ENCODE data around the gene APLN.

APLN gene

DNA sequence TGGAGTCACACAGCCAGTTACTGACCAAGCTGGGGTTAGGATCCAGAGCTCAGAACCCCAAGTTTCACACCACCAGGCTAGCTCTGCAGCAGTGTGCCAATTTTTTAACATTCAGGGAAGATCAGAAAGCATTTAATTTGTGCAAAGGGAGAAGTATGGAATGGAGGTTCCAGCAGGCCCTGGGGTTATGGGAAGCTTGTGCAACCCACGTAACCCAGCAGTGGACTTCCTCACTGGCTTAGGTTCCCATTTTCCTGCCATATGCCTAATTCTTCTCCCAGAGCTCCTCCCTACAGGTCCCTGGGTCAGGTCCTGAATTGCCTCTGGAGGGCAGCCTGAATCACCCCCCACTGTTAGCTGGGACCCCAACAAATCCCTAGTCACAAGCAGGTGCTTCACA, 14.0 kb downstream of the APLN start:
- no peak for DNase-seq (ENCODE audit: low spot score)

DNA sequence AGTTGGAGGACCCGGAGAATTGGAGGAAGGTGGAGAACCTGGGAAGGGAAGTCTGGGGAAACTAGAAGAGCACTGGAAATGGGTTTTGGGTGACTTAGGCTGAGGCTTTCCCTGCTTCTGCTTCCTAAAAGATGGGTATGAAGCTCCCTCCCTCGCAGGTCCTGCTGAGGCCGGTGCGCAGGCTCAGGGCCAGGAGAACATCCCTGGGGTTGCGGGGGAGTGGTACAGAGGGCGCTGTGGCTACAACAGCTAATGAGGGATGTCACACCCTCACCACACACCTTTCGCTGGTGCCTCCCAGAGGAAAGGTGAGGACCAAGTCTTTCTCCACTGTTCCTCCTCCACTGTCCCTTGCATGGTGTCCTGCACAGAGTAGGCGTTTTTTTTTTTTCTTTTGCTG, 15.8 kb downstream of the APLN start:
- no peak for DNase-seq (ENCODE audit: low spot score)

DNA sequence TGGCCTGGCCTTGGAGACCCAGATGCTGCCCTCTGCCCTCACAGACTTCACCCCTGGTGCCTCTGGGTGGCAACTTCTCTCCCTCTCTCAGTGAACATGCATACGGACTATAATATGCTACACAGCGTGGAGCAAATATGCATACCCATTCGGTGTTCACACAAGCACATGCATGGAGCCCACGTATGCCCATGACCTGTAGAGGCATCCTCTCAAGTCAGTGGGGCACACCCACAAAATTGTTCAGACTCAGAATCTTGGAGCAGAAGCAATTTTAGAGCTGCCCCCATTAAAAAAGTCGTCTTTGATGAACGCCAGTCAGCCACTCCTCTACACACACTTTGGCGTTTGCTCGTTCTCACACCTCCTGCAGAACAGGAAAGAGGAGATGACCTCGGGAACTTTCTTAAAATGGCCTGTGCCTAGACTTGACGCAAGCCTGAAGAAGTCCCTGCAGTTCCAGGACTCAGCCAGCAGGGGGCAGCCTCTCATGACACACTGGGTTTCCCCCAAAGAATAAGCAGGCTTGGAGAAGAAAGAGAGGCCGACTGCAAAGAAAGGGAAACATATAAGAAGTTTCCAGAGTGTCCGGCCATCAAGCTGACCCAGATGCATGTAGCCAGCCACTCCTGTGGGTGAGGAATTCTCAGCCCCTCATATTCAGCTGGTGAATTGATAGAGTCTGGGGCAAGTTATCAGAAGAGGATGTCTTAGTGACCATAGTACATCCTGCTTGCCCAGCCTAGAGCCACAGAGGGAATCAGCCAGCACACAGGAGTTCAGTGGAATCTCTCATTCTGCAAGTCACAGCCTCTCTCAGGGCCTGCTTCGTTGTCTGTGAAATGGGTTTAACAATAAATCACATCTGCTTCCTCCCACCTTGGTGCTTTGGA, 17.3 kb downstream of the APLN start:
- peak; percentile 45 for DNase-seq (ENCODE audit: low spot score)

DNA sequence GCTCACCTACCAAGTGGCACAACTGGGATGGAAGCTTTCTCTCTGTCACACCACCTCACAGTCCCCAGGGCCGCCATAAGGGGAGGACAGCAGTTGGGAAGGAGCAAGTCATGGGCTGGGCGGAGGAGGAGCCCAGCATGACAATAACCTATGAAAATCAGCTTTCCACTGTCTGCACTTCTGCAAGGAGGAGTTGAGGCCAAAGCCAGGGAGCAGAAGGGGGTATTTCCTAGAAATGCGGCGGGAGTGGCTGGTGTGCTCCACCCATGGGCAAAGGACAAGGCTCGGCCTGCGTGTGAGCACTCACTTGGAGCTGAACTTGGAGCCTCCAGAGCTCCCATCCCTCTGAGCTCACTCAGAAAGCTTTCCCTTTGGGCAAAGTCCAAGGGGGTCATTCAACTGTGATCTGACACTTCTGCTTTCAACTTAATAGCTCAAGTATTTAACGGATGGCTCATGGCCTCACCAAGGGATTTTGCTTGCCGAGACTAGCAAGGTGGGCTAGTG, 18.5 kb downstream of the APLN start:
- DNase-seq (ENCODE audit: low spot score): no peak

DNA sequence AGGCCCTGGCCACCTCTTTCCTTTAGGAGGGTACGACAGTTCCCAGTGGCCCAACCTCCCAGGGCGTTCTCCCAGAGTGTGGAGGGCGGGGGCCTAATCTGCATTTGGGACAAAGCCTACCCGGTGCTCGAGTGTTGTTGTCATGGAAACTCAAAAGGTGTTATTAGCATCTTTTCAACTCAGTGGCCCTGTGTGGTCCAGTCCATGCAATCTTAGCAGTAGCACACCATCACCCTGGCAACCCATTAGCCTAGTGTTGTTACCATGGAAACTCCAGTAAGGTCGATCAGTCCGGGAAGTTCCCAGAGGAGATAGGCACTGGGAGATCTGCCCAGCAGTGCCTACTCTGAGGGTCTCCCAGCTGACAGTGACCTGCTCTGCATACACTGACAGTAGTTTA, 20.2 kb downstream of the APLN start:
- no peak for DNase-seq (ENCODE audit: low spot score)

DNA sequence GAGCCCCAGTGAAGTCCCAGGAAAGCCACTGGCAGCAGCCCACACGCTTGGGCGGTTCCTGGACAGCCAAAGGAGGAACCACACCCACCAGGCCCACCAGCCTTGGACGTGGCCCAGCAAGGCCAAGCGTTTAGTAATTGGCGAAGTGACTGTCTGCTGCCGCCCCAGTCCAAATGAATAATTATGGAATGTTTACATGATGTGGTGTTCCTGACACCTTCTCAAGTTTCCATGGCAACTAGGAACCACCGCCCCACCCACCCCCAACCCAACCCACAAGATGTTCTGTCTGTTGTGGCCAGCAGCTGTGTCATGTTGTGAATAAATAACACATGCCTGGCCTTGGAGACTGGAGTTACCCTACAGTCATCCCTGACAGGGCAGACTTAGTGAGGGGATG, 22.3 kb downstream of the APLN start:
- no peak for DNase-seq (ENCODE audit: low spot score)

DNA sequence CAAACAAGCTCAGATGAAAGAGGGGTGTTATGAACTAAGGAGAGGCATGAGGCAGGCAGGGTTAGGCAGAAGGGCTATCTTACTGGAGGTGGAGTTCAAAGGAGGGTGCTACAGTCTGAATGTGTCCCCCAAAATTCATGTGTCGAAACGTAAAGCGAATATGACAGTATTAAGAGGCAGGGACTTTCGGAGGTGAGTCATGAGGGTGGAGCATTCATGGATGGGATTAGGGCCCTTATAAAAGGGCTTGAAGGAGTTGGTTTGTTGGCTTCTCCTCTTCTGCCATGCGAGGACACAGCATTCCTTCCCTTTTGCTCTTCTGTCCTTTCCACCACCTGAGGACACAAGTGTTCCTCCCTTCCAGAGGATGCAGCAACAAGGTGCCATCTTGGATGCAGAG, 22.9 kb downstream of the APLN start:
- no peak for DNase-seq (ENCODE audit: low spot score)

DNA sequence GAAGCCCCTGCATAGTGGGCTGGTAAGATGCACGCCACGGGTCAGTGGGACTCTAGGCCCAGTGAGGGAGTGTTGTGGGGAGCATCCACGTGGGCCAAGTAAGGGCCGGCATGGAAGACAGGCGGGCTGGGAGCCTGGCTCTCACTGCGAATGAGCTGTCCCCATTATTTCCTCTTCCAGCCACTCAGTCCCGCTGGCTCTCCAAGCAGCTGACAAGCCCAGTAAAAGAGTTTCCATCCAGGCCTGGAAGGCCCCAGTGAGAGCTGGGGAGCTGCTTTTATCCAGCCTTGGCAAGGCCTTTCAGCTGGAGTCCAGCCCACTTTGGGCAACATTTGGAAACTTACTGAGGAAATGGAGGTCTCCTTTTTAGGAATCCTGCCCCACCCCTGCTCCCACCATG, 24.9 kb downstream of the APLN start:
- DNase-seq (ENCODE audit: low spot score): no peak

DNA sequence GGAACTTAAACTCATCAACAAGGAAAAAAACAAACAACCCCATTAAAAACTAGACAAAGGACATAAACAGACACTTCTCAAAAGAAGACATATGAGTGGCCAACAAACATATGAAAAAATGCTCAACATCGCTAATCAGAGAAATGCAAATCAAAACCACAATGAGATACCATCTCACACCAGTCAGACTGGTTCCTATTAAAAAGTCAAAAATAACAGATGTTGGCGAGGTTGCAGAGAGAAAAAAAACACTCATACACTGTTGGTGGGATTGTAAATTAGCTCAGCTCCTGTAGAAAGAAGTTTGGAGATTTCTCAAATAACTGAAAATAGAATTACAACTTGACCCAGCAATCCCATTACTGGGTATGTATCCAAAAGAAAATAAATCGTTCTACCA, 28.7 kb downstream of the APLN start:
- no peak for DNase-seq (ENCODE audit: low spot score)

DNA sequence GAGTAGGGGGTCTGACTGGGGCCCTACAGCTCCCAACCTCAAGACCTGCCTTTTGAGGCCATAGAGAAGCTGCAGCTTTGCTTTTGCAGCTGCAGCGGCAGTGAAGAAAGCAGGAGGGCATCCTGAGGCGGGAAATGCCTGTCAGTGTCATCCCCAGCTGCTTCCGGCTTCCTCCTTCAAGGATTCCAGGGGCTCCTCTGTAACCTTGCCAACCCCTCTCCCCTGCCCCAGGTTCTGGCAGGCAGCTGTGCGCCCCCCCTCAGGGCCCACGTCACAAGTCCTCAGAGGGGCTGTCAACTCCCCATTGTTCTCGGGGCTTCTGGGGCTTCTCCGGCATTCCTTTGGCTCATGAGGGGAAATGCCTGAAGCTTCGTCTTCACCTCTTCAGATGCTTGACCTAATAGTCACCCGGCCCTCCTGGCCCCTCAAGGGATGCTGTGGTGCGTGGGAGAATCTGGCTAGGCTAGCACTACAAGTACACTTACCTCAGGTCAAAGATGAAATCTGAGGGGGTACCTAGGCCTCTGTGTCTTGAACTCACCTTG, 31.9 kb downstream of the APLN start:
- DNase-seq (ENCODE audit: low spot score): no peak

DNA sequence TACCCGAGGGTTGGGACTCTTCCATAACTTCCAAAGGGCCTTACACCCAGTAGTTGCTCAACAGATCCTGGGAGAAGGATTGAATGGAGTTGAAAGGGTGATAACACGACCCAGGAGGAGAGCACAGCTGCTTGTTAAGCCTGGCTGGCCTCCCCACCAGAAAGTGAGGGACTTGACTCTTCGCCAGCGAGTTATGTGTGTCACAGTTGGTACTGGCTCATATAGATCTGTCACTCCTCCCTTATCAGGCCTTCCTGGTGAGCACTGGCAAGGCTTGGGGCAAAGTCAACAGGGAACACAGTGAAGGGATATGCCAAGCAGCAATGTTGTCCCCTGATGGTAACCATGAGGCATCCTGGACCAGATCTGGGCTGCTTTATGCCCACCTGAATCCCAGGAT, 35.8 kb downstream of the APLN start:
- no peak for DNase-seq (ENCODE audit: low spot score)

DNA sequence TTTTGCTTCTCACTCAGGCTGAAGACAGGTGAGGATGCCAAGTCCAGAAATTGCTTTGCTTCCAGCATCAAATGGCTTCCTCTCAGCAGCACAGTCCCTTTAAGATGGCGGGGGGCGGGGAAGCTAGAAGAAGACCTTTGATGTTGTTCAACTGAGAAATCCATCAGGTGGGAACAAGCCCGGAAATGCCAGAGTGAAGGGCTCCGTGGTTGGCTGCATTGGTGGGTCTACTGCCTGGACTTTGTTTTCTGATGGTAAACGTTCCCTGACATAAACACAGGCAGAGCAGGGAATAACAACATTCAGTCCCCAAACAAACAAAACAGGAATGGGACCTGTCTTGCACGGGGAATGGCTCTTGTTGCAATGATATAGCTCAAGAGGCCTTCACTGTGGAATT, 37.3 kb downstream of the APLN start:
- DNase-seq (ENCODE audit: low spot score): no peak

DNA sequence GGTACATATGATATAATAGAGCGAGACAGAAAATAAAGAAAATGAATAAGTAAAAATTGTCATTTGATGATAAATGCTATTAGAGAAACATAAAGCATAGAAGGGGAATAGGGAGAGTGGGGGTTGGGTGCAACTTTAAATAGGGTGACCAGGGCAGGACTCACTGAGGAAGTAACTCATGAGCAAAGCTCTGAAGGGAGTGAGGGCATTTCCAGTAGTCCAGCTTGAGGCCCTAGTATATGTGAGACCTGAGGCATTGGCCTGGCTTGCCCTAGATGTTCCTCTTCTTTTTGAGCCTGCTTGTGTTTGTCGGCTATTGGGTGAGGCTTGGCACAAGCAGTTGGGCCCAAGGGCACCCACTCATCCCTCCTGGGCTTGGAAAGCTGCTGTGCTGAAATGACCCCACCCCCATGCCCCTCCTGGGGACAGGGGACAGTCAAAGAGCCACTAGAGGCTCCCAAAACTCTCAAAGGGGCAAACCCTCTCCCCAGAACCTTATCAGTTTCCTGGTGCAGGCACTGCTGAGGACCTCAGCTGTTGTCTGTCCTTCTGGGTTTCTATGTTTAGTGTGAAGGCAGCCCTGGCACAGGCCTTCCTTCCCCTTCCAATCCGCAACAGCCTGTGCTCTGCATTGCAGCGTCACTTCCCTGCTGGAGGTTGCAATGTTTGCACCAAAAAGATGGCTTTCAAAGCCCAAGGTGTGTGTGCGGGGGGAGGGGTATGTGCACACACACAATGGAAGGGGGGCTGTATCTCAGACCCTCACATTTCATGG, 40.1 kb downstream of the APLN start:
- no peak for DNase-seq (ENCODE audit: low spot score)

DNA sequence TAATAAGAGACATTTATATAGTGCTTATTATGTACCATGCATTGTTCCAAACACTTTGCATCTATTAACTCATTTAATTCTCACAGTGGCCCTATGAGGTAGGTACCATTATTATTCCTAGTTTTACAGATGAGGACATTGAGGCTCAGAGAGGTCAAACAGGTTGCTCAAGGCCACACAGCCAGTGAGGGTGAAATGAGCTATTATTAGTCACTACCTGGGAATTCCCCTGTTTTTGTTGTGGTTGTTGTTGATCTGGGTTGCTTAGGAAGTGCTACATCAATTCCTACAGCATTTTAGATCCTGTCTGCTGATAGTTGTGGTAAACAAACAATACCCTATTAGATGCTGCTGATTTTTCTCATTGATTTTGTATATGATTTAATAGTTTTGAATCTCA, 41.2 kb downstream of the APLN start:
- DNase-seq (ENCODE audit: low spot score): no peak

DNA sequence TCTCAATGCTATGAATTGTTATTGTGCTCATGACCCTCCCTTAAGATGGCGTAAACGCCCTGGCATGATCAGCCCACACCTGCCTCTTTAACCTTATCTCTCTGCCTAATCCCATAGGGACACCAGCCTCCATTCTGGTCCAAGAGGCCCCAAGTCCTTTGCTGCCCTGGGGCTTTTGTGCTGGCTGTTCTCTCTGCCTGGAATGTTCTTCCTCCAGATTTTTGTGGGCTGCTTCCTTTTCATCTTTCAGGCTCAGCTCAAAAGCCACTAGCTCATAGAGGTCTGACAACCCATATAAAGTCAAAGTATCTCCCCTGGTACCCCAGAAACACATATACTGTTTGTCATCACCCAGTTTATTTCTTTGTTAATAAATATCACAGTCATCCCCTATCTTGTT, 42.4 kb downstream of the APLN start:
- DNase-seq (ENCODE audit: low spot score): no peak

DNA sequence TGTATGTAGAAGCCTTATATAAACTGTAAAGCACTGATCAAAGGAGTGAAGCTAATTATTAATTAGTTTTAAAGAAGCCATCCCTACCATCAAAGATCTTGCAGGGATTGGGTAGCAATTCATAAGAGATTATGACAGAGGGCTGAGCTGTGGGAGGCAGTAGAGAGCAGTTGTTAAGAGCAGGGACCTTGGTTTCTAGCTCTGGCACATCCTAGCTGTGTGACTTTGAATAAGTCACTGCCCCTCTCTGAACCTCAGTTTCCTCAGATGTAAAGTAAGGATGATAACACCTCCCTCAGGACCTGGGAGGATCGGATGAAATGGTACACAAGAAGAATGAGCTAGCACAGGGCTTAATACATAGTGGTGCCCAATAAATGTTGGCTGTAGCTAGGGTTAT, 45.4 kb downstream of the APLN start:
- no peak for DNase-seq (ENCODE audit: low spot score)

DNA sequence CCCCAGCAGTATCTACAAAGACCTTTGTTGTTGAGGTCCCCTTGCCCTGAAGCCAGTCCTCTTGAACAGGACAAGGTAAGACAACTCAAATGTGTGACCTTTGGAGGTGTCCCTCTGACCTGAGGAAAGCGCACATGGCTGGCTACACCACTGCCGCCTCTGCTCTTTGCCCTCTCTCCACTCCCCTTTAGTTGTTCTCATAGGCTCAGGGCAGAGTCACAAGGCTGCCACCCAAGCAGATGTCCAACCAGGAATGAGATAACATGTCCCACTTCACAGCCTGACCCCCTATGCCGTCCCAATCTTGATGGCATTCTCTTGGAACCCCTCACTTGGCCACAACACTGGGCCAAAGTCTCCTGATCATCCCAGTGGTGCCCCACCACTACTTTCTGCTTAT, 46.3 kb downstream of the APLN start:
- DNase-seq (ENCODE audit: low spot score): no peak

DNA sequence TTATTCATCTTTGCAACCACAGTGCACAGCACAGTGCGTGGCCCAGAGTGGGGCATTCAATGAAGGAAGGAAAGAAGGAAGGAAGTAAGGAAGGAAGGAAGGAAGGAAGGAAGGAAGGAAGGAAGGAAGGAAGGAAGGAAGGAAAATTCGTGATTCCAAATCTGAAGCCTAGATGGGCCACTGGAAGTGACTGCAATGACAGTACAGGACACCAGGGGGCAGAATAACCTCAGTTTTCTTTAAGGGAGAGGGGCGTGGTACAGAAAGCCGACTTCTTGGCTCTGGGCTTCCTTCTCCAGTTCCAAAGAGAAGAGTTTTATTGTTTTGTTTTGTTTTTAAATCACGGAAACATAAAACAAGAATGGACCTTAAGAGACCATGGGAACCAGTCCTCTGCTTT, 47.8 kb downstream of the APLN start:
- peak; percentile 34 for DNase-seq (ENCODE audit: low spot score)

DNA sequence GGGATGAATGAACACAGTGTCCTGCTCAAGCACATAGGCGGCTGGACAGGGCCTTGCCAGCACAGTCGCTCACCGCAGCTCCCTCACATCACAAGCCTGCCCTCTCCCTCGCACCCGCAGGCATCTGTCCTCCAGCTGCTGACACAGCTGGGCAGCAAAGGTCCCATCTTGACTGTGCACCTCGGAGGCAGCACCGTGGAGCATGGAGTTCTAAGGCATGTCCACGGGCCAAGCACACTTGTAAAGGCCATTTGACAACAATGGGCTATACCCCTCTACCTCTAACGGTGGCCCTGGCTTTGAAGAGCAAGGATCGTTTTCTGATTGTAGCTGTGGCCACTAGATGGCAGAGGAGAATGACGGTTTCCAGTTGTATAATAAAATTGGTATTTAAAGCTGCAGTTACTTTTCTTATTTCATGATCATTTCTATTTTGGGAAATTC, 53.8 kb downstream of the APLN start:
- DNase-seq (ENCODE audit: low spot score): no peak

DNA sequence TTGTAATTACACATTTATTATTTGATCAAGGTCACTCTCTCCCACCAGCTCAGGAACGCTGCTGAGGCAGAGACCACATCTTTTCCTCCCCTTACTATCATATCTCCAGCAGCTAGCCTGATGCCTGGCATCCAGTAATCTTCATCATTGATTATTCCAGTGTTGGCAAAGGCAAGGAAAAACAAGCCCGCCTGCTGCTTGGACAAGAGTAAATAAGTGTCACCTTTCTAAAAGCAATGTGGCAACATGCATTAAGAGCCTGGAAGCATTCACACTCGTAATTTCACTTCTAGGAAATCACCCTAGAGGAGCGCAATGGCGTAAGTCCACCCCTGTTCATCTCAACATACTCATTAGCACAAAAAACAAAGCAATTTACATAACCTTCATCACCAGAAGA, 54.8 kb downstream of the APLN start:
- no peak for DNase-seq (ENCODE audit: low spot score)

DNA sequence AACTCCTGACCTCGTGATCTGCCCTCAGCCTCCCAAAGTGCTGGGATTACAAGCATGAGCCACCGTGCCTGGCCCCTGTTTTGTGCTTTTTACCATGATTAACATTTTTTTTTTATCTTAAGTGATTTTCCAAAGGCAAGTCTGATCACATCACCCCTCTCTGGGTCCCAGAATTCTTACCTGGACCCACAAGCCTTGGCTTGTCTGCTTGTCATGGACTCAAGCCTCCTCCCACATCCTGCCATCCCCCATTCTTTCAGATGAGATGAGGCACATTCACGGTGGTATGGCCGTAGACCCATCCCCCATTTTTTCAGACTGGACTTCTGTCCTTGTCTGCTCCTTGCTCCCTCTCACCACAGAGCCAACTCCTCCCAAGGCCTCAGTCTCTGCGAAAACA, 55.3 kb downstream of the APLN start:
- no peak for DNase-seq (ENCODE audit: low spot score)

DNA sequence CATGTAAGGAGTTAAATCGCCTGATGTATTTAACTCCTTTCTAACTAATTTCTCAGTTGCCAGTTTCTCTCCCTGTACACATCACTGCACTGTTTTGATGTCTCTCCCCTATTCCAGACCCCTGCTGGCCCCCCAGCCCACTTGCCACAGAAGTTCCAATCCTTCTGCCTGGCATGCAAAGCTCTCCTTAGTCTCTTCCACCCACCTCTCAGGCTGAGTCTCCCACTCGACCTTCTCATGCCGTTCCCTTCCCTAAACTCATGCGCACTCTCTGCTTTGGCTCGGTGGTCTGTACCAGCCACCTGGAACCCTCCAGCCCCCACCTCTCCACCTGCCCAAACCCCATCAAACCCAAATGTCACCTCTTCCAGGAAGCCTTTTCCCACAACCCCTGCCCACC, 56.9 kb downstream of the APLN start:
- DNase-seq (ENCODE audit: low spot score): no peak

DNA sequence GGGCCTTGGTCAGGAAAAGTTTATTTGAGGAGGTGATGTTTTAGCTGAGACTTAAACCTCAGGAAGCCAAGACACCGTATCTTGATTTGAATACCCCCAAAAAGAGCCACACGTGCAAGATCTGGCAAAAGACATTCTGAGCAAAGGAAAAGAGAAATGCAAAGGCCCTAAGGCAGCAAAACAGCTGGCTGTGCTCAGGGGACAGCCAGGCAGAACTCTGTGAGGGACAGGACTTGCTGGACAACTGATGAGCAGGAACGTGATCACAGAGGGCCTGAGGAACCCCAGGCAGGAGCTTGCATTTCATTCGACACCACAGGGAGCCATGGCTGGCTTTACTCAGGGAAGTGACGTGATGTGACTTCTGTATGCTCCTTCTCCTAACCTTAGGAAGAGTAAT, 58.7 kb downstream of the APLN start:
- DNase-seq (ENCODE audit: low spot score): no peak

Data from HuH-7.5 (cell line).